Activated CD4-positive, alpha-beta T cell treated with anti-CD3 and anti-CD28 coated beads for 24 hours (primary cell): ENCODE measurements around the gene PCNT.
"Not testable (repeated sequence)": the region's sequence is repeated elsewhere in the genome, so short reads cannot be mapped to it uniquely, and the experiment has no call there.

Experiments
- DNase-seq, 2 donors: peaks; one replicate each; pipeline ENCODE4 v3.0.0-alpha.2; 2020; ENCODE audit warnings: low read depth in 2 of 2

Gene PCNT

GRCh38 chr21:46427516-46427915 is 103.6 kb downstream of the PCNT start:
- DNase-seq: no peak

DNA sequence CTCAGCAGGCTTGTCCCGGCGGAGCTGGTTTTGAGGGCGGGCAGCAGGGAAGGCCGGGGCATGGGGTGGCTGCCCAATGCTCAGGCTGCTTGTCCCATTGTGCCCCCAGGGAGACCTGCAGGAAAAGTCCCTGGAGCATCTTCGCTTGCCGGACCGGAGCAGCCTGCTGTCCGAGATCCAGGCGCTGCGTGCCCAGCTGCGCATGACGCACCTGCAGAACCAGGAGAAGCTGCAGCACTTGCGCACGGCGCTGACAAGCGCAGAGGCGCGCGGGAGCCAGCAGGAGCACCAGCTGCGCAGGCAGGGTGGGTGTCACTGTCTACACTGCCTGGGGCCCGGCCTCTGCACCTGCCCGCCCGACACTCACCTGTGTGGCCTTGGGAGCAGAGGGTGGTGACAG is 104.3 kb downstream of the PCNT start:
- DNase-seq: no peak

DNA sequence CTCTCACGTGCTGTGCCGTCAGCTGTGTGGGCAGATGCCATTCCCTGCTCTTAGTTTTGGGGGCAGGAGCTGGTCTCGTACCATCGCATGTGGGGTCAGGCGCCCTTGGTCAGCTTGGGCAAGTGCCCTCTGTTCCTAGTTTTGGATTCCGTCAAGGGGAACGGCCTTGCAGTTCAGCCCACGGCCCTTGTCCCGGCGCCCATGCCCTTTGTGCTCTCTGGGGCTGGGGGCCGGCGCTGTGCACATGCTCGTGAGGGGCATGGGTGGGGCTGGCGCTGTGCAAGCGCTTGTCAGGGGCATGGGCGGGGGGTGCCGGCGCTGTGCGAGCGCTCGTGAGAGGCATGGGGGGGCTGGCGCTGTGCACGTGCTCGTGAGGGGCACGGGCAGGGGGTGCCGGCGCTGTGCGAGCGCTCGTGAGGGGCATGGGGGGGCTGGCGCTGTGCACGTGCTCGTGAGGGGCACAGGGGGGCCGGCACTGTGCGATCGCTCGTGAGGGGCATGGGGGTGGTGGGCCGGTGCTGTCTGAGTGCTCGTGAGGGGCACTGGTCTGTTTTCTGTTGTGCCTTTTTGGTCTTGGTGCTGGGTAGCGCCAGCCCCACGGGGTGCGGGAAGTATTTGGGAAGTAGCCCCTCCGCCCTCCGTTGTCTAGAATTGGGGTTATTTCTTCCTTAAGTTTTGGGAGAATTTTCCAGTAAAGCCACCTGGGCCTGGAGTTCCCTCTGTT is 105.2 kb downstream of the PCNT start:
- DNase-seq: no peak

DNA sequence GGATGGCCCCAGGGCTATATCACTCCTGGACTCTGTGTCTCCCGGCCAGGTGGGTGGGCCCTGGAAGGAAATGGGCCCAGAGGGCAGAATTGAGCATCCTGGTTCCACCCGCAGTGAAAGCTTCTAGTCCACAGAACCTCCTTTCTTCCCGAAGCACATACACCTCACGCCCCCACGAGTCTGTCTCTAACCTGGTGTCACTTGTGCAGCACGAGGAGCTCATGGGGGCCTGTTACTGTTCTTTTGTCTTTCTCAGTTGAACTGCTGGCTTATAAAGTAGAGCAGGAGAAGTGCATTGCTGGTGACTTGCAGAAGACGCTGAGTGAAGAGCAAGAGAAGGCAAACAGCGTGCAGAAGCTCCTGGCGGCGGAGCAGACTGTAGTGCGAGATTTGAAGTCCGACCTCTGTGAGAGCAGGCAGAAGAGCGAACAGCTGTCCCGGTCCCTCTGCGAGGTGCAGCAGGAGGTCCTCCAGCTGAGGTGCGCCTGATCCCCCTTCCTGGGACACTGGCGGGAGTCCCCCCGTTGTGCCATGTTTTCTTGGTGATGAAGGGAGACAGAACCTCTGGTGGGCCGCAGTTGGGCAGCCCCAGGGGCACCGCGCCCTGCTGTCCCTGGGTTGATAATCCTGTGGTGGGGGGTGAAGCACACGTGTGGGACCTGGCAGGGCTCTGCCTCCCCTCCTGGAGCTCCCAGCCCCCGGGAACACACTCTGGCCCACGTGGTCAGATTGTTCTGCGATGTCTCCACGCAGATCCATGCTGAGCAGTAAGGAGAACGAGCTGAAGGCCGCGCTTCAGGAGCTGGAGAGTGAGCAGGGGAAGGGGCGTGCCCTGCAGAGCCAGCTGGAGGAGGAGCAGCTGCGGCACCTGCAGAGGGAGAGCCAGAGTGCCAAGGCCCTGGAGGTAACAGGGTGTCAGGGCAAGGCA is 106.1 kb downstream of the PCNT start:
- DNase-seq: no peak

DNA sequence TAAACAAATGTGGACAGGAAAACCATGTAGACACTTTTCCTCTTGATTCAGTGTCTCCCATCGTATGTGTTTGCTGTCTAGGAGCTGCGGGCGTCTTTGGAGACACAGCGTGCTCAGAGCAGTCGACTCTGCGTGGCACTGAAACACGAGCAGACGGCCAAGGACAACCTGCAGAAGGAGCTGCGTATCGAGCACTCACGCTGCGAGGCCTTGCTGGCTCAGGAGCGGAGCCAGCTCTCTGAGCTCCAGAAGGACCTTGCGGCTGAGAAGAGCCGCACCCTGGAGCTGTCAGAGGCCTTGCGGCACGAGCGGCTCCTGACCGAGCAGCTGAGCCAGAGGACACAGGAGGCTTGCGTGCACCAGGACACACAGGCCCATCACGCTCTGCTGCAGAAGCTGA is 107.5 kb downstream of the PCNT start:
- DNase-seq: no peak

GRCh38 chr21:46431884-46432488 is 108.0 kb downstream of the PCNT start:
- no peak for DNase-seq

DNA sequence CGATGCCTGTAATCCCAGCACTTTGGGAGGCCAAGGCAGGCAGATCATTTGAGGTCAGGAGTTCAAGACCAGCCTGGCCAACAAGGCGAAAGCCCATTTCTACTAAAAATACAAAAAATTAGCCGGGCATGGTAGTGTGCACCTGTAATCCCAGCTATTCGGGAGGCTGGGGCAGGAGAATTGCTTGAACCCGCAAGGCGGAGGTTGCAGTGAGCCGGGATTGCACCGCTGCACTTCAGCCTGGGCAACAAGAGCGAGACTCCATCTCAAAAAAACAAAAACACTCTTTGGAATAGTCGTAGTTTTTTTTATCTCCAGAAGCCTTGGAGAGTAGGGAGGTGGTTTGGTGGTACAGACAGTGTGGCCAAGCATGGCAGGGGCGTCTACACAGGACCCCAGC is 109.2 kb downstream of the PCNT start:
- DNase-seq: not testable (repeated sequence)

DNA sequence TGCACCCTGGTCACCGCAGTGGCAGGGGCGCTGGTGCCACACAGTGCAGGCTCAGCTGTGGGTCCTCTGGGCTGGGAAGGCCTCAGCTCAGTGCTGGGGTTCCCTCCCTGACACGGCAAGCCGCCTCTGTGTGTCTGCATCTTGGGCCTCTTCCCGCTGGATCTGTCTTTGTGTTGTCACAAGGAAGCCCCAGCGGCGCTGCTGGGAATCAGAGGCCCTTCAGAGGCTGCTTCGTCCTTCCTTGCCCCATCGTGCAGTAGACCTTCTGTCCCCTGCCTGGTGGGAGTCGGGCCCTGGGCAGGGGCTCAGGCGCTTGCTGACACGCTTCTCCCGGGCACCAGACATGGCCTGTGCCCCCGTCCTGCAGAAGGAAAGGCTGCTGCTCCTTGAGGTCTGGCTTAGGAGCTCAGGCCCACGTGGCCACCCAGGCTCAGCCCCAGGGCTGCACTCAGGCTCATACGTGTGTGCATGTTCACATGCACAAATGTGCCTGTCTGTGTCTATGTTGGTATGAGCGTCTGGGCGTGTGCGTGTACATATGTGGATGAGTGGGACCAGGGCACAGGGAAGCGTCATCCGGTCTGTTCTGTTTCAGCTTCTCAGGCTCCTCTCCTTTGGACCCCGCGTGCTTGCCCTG is 110.5 kb downstream of the PCNT start:
- no peak for DNase-seq

GRCh38 chr21:46435786-46436227 is 111.9 kb downstream of the PCNT start:
- no peak for DNase-seq

GRCh38 chr21:46436621-46437020 is 112.7 kb downstream of the PCNT start:
- DNase-seq: no peak

GRCh38 chr21:46437096-46437498 is 113.1 kb downstream of the PCNT start:
- no peak for DNase-seq

DNA sequence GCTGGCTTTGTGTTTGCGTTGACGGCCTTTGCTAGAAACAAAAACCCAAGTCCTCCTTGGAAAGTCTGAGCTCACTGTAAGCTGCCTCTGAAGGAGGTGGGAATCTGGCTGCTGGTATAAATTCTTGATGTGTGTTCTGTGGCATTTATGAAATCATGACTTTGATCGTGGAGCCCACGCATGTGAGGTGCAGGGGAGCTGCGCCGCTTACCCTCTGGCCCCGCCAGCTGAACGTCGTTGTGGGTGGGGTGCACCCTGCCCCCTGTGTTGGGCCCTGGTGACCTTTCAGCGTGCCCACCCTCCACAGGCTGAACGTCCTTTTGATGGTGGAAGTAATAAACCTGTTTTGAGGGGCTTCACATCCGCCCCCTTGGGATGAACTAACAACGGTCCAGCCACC is 113.6 kb downstream of the PCNT start:
- no peak for DNase-seq

DNA sequence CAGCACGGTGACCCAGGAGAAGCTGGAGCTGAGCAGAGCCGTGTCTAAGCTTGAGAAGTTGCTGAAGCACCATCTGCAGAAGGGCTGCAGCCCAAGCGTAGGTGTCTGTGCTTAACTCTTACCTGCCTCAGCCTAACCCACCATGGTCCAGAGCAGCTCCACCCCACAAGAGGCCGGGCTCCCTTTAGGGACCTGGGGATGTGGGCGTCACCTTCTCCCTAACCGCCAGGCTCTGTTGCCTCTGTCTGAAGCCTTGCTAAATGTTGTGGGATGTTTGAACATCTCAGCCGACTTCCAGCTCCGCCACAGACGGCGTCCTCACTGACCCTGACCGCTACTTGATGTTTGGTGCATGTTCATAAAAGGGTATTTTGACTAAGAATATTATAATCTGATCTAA is 114.3 kb downstream of the PCNT start:
- DNase-seq: no peak

DNA sequence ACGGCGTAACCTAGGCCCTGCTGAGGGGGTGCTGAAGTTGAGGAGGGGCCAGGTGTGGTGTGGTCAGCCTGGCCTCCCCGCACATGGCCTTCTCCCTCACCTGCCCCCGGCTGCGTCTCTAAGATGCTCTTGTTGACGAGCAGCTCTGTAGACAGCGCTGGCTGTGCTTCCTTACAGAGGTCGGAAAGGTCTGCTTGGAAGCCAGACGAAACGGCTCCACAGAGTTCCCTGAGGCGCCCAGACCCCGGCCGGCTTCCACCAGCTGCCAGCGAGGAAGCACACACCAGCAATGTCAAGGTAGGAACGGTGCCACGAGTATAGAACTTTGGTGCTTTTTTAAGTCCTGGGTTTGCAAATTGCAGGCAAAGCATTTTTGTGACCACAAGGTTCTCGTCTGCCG is 116.0 kb downstream of the PCNT start:
- DNase-seq: no peak

- DNase-seq: no peak
Observed at GRCh38 chr21:46441331-46441730, 117.4 kb downstream of the PCNT start.

- DNase-seq: no peak
Observed at GRCh38 chr21:46441961-46442498, 118.1 kb downstream of the PCNT start.

DNA sequence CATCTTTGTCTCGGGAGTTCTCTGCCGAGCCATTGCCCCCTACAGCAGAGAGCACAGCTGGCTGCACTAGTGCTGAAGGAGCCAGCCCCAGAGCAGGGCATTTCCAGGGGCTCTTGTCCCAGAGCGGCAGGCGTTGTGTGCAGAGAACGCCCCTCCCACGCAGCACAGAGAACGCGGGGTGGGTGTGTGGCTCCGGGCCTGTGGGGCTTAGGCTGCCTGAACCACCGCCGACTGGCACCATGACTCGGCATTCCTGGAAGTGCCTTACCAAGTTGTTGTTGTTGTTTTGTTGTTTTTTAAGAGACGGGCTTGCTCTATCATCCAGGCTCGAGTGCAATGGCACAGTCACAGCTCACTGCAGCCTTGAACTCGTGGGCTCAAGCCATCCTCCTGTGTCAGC is 119.0 kb downstream of the PCNT start:
- DNase-seq: no peak

DNA sequence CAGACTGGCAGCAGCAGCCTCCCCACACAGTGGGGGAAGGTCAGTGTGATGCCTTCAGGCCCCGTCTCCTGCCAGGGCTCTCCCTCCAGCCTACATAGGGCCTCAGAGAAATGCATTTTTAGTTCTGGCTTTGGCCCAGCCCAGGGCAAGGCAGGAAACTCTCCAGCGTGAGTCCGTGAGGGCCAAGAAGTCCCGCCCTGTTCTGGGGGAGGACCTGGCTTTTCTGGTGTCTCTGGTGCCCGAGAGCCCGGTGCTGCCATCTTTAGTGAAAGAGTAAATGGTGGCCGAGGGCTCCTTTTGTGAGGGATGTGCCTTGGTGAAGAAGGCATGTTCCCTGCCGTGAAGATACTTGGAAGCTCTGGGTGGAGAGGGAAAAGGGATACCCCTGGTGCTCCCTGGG is 120.0 kb downstream of the PCNT start:
- no peak for DNase-seq

GRCh38 chr21:46448108-46448507 is 124.2 kb downstream of the PCNT start:
- DNase-seq: no peak

- DNase-seq: not testable (repeated sequence)
Observed at GRCh38 chr21:46448855-46449254, 124.9 kb downstream of the PCNT start.

DNA sequence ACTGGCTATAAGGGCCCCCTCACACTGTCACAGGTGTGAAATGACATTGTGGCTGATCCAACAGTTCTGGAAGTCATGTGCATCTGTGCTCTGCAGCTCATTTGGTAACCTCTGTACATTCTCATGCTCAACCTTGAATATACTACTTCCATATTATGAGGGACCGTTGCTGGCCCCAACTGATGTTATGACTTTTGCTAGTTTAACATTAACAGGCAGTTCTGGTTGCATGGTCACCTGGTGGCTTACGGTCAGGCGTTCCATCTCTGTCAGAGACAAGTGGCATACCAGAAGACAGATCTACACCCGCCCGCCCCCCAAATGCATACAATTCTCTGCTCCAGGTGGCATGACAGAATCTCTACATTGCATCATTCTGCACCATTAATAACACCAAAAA is 128.8 kb downstream of the PCNT start:
- DNase-seq: no peak

DNA sequence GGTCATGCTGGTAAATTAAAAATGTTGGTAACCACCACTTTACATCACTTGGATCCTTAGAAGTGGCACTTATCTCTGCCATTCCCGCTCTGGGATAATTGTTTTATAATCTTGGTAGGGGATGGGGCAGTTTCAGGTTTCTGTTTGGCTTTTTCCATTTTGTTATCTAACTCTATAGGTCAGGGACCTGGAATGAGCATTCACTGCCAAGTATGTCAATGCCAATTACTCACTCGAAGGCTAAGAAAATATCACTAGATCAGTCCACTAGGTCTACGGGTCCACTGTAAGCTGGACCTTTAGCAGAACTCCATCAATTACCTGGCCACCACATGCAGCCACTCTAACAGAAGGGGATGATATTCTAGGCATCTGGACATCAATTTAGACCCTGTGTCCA is 130.2 kb downstream of the PCNT start:
- no peak for DNase-seq
